Smooth muscle cell (in vitro differentiated cells): ENCODE measurements around the gene SUPT7L. TPM values are rescaled to one million over a fixed set of nuclear protein-coding genes. Genes with fewer than 3 reads are reported as not detected.
"Not testable (repeated sequence)": the region's sequence is repeated elsewhere in the genome, so short reads cannot be mapped to it uniquely, and the experiment has no call there.

Experiments
- DNase-seq: peaks from one replicate; lab custom pipeline; 2025; ENCODE audit not compliant: unreplicated experiment; lab: John Stamatoyannopoulos, UW
- H2AFZ ChIP-seq: fragments of 200-600 bp; sonication (generic); 2 replicates; pipeline ENCODE4 v1.6.0; 2016; ENCODE audit warnings: antibody characterized with exemption, low read depth, mild to moderate bottlenecking
- H3F3A ChIP-seq: fragments of 200-600 bp; sonication (generic); 2 replicates; pipeline ENCODE4 v1.6.0; 2017; ENCODE audit warnings: antibody characterized with exemption, low read depth
- H3K27ac ChIP-seq: fragments of 200-600 bp; sonication (generic); 2 replicates; pipeline ENCODE4 v1.5.1; 2016; ENCODE audit warnings: low read depth, mild to moderate bottlenecking
- H3K27me3 ChIP-seq: fragments of 200-600 bp; sonication (generic); 2 replicates; pipeline ENCODE4 v1.6.1; 2016; ENCODE audit warnings: low read depth, mild to moderate bottlenecking
- H3K36me3 ChIP-seq: fragments of 200-600 bp; sonication (generic); 2 replicates; pipeline ENCODE4 v1.5.1; 2016; ENCODE audit warnings: low read depth
- H3K4me1 ChIP-seq: fragments of 200-600 bp; sonication (generic); 2 replicates; pipeline ENCODE4 v1.5.1; 2016; ENCODE audit warnings: low read depth
- H3K4me2 ChIP-seq: fragments of 200-600 bp; sonication (generic); 2 replicates; pipeline ENCODE4 v1.6.0; 2016; ENCODE audit warnings: mild to moderate bottlenecking
- H3K4me3 ChIP-seq: fragments of 200-600 bp; sonication (generic); 2 replicates; pipeline ENCODE4 v1.5.1; 2016; ENCODE audit warnings: mild to moderate bottlenecking
- H3K79me2 ChIP-seq: fragments of 200-600 bp; sonication (generic); 2 replicates; pipeline ENCODE4 v1.6.0; 2016; ENCODE audit warnings: low read depth, mild to moderate bottlenecking
- H3K9ac ChIP-seq: fragments of 200-600 bp; sonication (generic); 2 replicates; pipeline ENCODE4 v1.6.0; 2016; ENCODE audit warnings: low read depth
- H3K9me3 ChIP-seq: fragments of 200-600 bp; sonication (generic); replicated peaks from 2 replicates; pipeline ENCODE4 v1.5.1; 2016; ENCODE audit warnings: low read depth
- H4K20me1 ChIP-seq: fragments of 200-600 bp; sonication (generic); 2 replicates; pipeline ENCODE4 v1.6.0; 2016; ENCODE audit warnings: low read depth
- CTCF ChIP-seq: fragments of 200-600 bp; sonication (generic); IDR thresholded peaks from 2 replicates; pipeline ENCODE4 v1.5.1; 2017; ENCODE audit warnings: borderline replicate concordance, mild to moderate bottlenecking, antibody characterized with exemption; ENCODE audit not compliant: insufficient read depth, poor library complexity, severe bottlenecking
- WGBS: methylation state at CpG from one replicate; pipeline ENCODE4 v1.1.7; 2016; ENCODE audit warnings: low lambda C conversion rate; 5-methylcytosine and 5-hydroxymethylcytosine counted together
- polyA plus RNA-seq: library from polyadenylated mRNA; unstranded; fragments of >200 nt; fragmentation: Nextera tagmentation; extraction: Ambion mirVana; gene quantifications from 2 replicates; pipeline ENCODE4 v1.2.1, GENCODE V29; 2016
- total RNA-seq: library from RNA; depleted of rRNA; stranded (reverse); fragments of >200 nt; gene quantifications from 2 replicates; pipeline ENCODE4 v1.2.3, GENCODE V29; 2014

SUPT7L gene
- total and polyA plus RNA-seq, 2 experiments from 2014 or later: 18.9 to 27.6 TPM

GRCh38 chr2:27689424-27689823 is 26.0 kb upstream of the SUPT7L start:
- Histone ChIP-seq H3K27ac (no peak overlapping the region), H3K9me3 (no peaks in the 10 kb centered on the region), H3K79me2 (no peaks in the 10 kb centered on the region), H3K27me3 (no peaks in the 10 kb centered on the region), H3K36me3 (peaks cover 15% of the 10 kb centered on the region), H3K9ac (no peak overlapping the region), H2AFZ (no peak overlapping the region), H3K4me3 (no peak overlapping the region), H3K4me2 (no peak overlapping the region), H3K4me1 (no peaks in the 10 kb centered on the region), H4K20me1 (no peaks in the 10 kb centered on the region), H3F3A (no peaks in the 10 kb centered on the region)
- no peak for DNase-seq
- WGBS: 93% methylated on average over 2 of the region's 2 CpGs
- no peak for TF ChIP-seq CTCF

- Histone ChIP-seq H4K20me1 (no peaks in the 10 kb centered on the region), H3K27ac (no peak overlapping the region)
These were observed 23.8 kb upstream of the SUPT7L start for GRCh38 chr2:27687232-27687631.

GRCh38 chr2:27685577-27685976 is 22.2 kb upstream of the SUPT7L start:
- Histone ChIP-seq H3K4me2 (no peak overlapping the region), H3K9me3 (no peaks in the 10 kb centered on the region), H3K36me3 (peaks cover 10% of the 10 kb centered on the region), H3K4me3 (no peak overlapping the region), H3K9ac (no peak overlapping the region), H3F3A (peaks cover 14% of the 10 kb centered on the region), H3K4me1 (peaks cover 4% of the 10 kb centered on the region), H3K79me2 (no peaks in the 10 kb centered on the region), H3K27ac (no peak overlapping the region), H2AFZ (no peak overlapping the region), H4K20me1 (no peaks in the 10 kb centered on the region), H3K27me3 (no peaks in the 10 kb centered on the region)
- TF ChIP-seq CTCF: no peak
- 98% methylated on average over 3 of the region's 3 CpGs for WGBS
- no peak for DNase-seq

More at GRCh38 chr2:27687232-27687631, 23.8 kb upstream of the SUPT7L start:
- no peak for DNase-seq
- WGBS: 97% methylated on average over 1 of the region's 1 CpG
- H3K27me3 ChIP-seq: no peaks in the 10 kb centered on the region
- no peak for TF ChIP-seq CTCF
- H3K9me3 ChIP-seq: no peaks in the 10 kb centered on the region
- H3K4me3 ChIP-seq: no peak overlapping the region
- no peak overlapping the region for H2AFZ ChIP-seq
- no peaks in the 10 kb centered on the region for H3K79me2 ChIP-seq
- H3K9ac ChIP-seq: no peak overlapping the region
- no peak overlapping the region for H3K4me2 ChIP-seq
- H3K36me3 ChIP-seq: peaks cover 10% of the 10 kb centered on the region
- peaks cover 6% of the 10 kb centered on the region for H3F3A ChIP-seq
- no peaks in the 10 kb centered on the region for H3K4me1 ChIP-seq

GRCh38 chr2:27685006-27685405 is 21.6 kb upstream of the SUPT7L start:
- not testable (repeated sequence) for H2AFZ ChIP-seq, H4K20me1 ChIP-seq, H3K4me3 ChIP-seq, H3K4me2 ChIP-seq, H3K9me3 ChIP-seq, H3K27me3 ChIP-seq, H3K9ac ChIP-seq, H3K27ac ChIP-seq, H3K4me1 ChIP-seq, DNase-seq, H3K79me2 ChIP-seq
- WGBS: 94% methylated on average over 1 of the region's 1 CpG
- Histone ChIP-seq H3F3A (peaks cover 14% of the 10 kb centered on the region), H3K36me3 (peaks cover 10% of the 10 kb centered on the region)
